GM12873 (cell line): Measurements from ENCODE around the gene SBF2.

Experiments
- CTCF ChIP-seq: IDR thresholded peaks from 2 replicates; pipeline ENCODE4 v1.5.1; 2012; ENCODE audit warnings: low read depth, mild to moderate bottlenecking, moderate library complexity, low read length, control low read depth; ENCODE audit not compliant: insufficient read depth; ENCODE audit errors: missing control alignments

The SBF2 gene

GRCh38 chr11:9776203-9776602, 517.8 kb downstream of the SBF2 start:
- TF ChIP-seq CTCF: no peak

GRCh38 chr11:9775398-9775779, 518.6 kb downstream of the SBF2 start:
- TF ChIP-seq CTCF: no peak

- TF ChIP-seq CTCF: no peak
Measured at GRCh38 chr11:9774591-9775397, 519.2 kb downstream of the SBF2 start.

- TF ChIP-seq CTCF: no peak
Measured at GRCh38 chr11:9774109-9774508, 519.9 kb downstream of the SBF2 start.

- TF ChIP-seq CTCF: no peak
Measured at GRCh38 chr11:9773524-9773923, 520.5 kb downstream of the SBF2 start.

- TF ChIP-seq CTCF: no peak
Measured at GRCh38 chr11:9772218-9772617, 521.8 kb downstream of the SBF2 start.

GRCh38 chr11:9771071-9771511, 522.9 kb downstream of the SBF2 start:
- no peak for TF ChIP-seq CTCF

- no peak for TF ChIP-seq CTCF
Measured at GRCh38 chr11:9769621-9770020, 524.4 kb downstream of the SBF2 start.
